ENCODE results near the gene TPCN1. TPM values are rescaled to one million over a fixed set of nuclear protein-coding genes. Genes with fewer than 3 reads are reported as not detected.

Gene TPCN1
- total and polyA plus RNA-seq, 2 experiments from 2014 or later: 14.4 to 16.2 TPM

DNA sequence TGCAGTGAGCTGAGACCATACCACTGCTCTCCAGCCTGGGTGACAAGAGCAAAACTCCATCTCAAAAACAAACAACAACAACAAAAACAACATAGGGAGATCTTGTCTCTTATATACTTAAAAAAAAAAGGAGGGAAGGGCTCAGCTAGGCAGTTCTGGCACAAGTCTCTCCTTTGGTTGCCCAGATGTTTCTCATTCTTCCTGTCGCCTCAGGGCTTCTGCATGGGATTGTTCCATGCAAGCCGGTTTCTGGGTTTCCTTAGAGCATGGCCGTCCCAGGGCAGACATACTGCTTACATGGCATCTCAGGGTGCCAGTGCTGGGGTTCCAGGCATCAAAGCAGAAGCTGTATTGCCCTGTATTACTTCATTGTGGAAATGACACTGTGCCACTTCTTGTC, 118.8 kb downstream of the TPCN1 start:
- Histone ChIP-seq H4K20me1 (replicated peaks; ENCODE audit: insufficient read depth) (no peaks in the 10 kb centered on the region), H3K27ac (ENCODE audit: low read depth) (no peak overlapping the region), H3K4me3 (no peak overlapping the region), H2AFZ (no peak overlapping the region), H3K4me1 (ENCODE audit: insufficient read depth) (peaks cover 9% of the 10 kb centered on the region; the same call in 1 of the 2 replicates), H3K9me2 (ENCODE audit: insufficient read depth) (no peaks in the 10 kb centered on the region), H3K27me3 (ENCODE audit: insufficient read depth) (no peaks in the 10 kb centered on the region), H3K4me2 (no peak overlapping the region), H3K36me3 (ENCODE audit: insufficient read depth) (no peaks in the 10 kb centered on the region), H3F3A (replicated peaks; ENCODE audit: low read depth) (no peaks in the 10 kb centered on the region), H3K79me2 (replicated peaks; ENCODE audit: insufficient read depth) (no peaks in the 10 kb centered on the region)
- ATAC-seq (no peak), DNase-seq (ENCODE audit: low spot score) (no peak)
- Mint-ChIP-seq H3K9me3 (no peaks in the 10 kb centered on the region; the same call in 1 of the 3 replicates), H3K4me3 (no peak overlapping the region), H3K27me3 (ENCODE audit: insufficient read depth, low read depth, poor library complexity) (peaks cover 8% of the 10 kb centered on the region), H3K4me1 (peaks cover 9% of the 10 kb centered on the region), H3K27ac (no peak overlapping the region), H3K36me3 (ENCODE audit: low read depth) (no peaks in the 10 kb centered on the region)
- TF ChIP-seq, protein P1, sequence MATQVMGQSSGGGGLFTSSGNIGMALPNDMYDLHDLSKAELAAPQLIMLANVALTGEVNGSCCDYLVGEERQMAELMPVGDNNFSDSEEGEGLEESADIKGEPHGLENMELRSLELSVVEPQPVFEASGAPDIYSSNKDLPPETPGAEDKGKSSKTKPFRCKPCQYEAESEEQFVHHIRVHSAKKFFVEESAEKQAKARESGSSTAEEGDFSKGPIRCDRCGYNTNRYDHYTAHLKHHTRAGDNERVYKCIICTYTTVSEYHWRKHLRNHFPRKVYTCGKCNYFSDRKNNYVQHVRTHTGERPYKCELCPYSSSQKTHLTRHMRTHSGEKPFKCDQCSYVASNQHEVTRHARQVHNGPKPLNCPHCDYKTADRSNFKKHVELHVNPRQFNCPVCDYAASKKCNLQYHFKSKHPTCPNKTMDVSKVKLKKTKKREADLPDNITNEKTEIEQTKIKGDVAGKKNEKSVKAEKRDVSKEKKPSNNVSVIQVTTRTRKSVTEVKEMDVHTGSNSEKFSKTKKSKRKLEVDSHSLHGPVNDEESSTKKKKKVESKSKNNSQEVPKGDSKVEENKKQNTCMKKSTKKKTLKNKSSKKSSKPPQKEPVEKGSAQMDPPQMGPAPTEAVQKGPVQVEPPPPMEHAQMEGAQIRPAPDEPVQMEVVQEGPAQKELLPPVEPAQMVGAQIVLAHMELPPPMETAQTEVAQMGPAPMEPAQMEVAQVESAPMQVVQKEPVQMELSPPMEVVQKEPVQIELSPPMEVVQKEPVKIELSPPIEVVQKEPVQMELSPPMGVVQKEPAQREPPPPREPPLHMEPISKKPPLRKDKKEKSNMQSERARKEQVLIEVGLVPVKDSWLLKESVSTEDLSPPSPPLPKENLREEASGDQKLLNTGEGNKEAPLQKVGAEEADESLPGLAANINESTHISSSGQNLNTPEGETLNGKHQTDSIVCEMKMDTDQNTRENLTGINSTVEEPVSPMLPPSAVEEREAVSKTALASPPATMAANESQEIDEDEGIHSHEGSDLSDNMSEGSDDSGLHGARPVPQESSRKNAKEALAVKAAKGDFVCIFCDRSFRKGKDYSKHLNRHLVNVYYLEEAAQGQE (IDR thresholded peaks at IDR 0.05; ENCODE audit: unreplicated experiment): no peak
- TF ChIP-seq JUNB (IDR thresholded peaks at IDR 0.05; ENCODE audit: unreplicated experiment) (no peak), POLR2AphosphoS5 (IDR thresholded peaks at IDR 0.05; ENCODE audit: low read depth) (no peak), ZNF331 (CRISPR knock-in tag; IDR thresholded peaks at IDR 0.05; ENCODE audit: low read depth) (no peak), CREB1 (CRISPR knock-in tag; IDR thresholded peaks at IDR 0.05; ENCODE audit: low read depth) (no peak), STAT1 (IDR thresholded peaks at IDR 0.05; ENCODE audit: unreplicated experiment) (no peak), EZH2phosphoT487 (IDR thresholded peaks at IDR 0.05; ENCODE audit: unreplicated experiment) (no peak), ZNF114 (CRISPR knock-in tag; IDR thresholded peaks at IDR 0.05) (no peak), EZH2 (IDR thresholded peaks at IDR 0.05; ENCODE audit: low read depth, unreplicated experiment) (no peak), NANOG (IDR thresholded peaks at IDR 0.05; ENCODE audit: borderline replicate concordance) (no peak)
- TF ChIP-seq, protein P2, sequence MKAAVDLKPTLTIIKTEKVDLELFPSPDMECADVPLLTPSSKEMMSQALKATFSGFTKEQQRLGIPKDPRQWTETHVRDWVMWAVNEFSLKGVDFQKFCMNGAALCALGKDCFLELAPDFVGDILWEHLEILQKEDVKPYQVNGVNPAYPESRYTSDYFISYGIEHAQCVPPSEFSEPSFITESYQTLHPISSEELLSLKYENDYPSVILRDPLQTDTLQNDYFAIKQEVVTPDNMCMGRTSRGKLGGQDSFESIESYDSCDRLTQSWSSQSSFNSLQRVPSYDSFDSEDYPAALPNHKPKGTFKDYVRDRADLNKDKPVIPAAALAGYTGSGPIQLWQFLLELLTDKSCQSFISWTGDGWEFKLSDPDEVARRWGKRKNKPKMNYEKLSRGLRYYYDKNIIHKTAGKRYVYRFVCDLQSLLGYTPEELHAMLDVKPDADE (IDR thresholded peaks at IDR 0.05): no peak
- TF ChIP-seq, protein P3, sequence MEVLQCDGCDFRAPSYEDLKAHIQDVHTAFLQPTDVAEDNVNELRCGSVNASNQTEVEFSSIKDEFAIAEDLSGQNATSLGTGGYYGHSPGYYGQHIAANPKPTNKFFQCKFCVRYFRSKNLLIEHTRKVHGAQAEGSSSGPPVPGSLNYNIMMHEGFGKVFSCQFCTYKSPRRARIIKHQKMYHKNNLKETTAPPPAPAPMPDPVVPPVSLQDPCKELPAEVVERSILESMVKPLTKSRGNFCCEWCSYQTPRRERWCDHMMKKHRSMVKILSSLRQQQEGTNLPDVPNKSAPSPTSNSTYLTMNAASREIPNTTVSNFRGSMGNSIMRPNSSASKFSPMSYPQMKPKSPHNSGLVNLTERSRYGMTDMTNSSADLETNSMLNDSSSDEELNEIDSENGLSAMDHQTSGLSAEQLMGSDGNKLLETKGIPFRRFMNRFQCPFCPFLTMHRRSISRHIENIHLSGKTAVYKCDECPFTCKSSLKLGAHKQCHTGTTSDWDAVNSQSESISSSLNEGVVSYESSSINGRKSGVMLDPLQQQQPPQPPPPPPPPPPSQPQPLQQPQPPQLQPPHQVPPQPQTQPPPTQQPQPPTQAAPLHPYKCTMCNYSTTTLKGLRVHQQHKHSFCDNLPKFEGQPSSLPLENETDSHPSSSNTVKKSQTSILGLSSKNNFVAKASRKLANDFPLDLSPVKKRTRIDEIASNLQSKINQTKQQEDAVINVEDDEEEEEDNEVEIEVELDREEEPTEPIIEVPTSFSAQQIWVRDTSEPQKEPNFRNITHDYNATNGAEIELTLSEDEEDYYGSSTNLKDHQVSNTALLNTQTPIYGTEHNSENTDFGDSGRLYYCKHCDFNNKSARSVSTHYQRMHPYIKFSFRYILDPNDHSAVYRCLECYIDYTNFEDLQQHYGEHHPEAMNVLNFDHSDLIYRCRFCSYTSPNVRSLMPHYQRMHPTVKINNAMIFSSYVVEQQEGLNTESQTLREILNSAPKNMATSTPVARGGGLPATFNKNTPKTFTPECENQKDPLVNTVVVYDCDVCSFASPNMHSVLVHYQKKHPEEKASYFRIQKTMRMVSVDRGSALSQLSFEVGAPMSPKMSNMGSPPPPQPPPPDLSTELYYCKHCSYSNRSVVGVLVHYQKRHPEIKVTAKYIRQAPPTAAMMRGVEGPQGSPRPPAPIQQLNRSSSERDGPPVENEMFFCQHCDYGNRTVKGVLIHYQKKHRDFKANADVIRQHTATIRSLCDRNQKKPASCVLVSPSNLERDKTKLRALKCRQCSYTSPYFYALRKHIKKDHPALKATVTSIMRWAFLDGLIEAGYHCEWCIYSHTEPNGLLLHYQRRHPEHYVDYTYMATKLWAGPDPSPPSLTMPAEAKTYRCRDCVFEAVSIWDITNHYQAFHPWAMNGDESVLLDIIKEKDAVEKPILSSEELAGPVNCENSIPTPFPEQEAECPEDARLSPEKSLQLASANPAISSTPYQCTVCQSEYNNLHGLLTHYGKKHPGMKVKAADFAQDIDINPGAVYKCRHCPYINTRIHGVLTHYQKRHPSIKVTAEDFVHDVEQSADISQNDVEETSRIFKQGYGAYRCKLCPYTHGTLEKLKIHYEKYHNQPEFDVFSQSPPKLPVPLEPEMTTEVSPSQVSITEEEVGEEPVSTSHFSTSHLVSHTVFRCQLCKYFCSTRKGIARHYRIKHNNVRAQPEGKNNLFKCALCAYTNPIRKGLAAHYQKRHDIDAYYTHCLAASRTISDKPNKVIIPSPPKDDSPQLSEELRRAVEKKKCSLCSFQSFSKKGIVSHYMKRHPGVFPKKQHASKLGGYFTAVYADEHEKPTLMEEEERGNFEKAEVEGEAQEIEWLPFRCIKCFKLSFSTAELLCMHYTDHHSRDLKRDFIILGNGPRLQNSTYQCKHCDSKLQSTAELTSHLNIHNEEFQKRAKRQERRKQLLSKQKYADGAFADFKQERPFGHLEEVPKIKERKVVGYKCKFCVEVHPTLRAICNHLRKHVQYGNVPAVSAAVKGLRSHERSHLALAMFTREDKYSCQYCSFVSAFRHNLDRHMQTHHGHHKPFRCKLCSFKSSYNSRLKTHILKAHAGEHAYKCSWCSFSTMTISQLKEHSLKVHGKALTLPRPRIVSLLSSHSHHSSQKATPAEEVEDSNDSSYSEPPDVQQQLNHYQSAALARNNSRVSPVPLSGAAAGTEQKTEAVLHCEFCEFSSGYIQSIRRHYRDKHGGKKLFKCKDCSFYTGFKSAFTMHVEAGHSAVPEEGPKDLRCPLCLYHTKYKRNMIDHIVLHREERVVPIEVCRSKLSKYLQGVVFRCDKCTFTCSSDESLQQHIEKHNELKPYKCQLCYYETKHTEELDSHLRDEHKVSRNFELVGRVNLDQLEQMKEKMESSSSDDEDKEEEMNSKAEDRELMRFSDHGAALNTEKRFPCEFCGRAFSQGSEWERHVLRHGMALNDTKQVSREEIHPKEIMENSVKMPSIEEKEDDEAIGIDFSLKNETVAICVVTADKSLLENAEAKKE (CRISPR knock-in tag; IDR thresholded peaks at IDR 0.05): no peak
- TF ChIP-seq, protein P4, sequence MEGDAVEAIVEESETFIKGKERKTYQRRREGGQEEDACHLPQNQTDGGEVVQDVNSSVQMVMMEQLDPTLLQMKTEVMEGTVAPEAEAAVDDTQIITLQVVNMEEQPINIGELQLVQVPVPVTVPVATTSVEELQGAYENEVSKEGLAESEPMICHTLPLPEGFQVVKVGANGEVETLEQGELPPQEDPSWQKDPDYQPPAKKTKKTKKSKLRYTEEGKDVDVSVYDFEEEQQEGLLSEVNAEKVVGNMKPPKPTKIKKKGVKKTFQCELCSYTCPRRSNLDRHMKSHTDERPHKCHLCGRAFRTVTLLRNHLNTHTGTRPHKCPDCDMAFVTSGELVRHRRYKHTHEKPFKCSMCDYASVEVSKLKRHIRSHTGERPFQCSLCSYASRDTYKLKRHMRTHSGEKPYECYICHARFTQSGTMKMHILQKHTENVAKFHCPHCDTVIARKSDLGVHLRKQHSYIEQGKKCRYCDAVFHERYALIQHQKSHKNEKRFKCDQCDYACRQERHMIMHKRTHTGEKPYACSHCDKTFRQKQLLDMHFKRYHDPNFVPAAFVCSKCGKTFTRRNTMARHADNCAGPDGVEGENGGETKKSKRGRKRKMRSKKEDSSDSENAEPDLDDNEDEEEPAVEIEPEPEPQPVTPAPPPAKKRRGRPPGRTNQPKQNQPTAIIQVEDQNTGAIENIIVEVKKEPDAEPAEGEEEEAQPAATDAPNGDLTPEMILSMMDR (conservative IDR thresholded peaks at IDR 0.05; ENCODE audit: low read depth in 2 of 2): no peak
